Adrenal gland (tissue), 5 donors: Measurements from ENCODE around the gene MAP3K8.

Source experiments
- CTCF ChIP-seq, 6 experiments: fragments of 450-650 bp in 4 of 6; fragments of 200-600 bp in 2 of 6; sonication (generic) in 1 of 6; IDR thresholded peaks; 1 replicate in 5 of 6; 2 replicates in 1 of 6; pipeline versions ENCODE4 v1.5.1 to v1.8.0; 2016 to 2021; ENCODE audit warnings: antibody characterized with exemption in 6 of 6, mild to moderate bottlenecking in 2 of 6, moderate library complexity in 1 of 6
- POLR2A ChIP-seq, 2 donors: fragments of 450-650 bp; IDR thresholded peaks; one replicate each; pipeline ENCODE4 v1.6.1; 2017; ENCODE audit warnings: antibody characterized with exemption in 2 of 2, mild to moderate bottlenecking in 2 of 2, moderate library complexity in 1 of 2
- donor health status: DM: no; HTN: no; CAD: no.

- TF ChIP-seq POLR2A (IDR thresholded peaks at IDR 0.05) (no peak), CTCF (IDR thresholded peaks at IDR 0.05) (no peak)
Observed at GRCh38 chr10:30412901-30413300, 21.1 kb upstream of the MAP3K8 start.
